HG02943 (cell line): Measurements from ENCODE around the gene CACNA2D3.

ENCODE experiments used
- ATAC-seq: cut with Tn5 transposase; IDR thresholded peaks from one replicate; pipeline ENCODE4 v1.9.1; 2021; ENCODE audit warnings: mild to moderate bottlenecking, low read depth, moderate library complexity; ENCODE audit not compliant: unreplicated experiment

Gene CACNA2D3

DNA sequence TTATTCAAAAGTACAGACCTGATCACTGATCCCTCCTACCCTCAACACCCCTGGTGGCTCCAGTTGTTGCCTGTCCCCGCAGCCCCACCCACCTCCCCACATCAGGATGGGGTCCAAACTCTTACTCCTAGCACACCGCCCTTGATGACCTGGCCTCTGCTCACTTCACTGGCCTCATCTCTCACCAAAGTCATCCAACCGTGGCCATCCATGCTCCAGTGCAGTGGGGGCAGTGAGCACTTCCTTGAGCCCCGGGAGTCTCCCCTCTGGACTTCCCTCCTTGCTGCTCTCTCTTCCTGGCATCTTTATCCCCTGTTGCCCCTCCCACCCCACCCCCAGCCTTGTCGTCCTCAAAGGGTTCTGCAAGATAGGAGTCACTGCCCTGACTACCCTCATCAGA is 191.1 kb downstream of the CACNA2D3 start:
- no peak for ATAC-seq

DNA sequence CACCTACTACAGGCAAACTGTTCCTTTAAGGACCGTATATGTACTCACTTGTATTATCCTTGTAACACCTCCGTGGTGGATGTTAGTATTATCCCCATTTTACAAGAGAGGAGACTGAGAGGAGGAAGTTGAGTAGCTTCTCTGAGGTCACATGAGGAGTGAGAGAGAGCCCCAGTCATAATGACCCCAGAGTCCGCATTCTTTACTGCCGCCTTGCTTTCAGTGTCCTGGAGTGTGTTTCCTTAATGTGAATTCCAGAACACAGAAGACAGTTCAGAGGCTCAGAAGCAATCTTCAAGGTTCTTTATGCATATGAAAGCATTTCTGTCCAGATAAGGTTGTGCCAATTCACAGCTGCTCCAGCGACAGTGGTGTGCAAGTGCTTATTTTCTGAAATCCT is 199.2 kb downstream of the CACNA2D3 start:
- ATAC-seq = no peak

DNA sequence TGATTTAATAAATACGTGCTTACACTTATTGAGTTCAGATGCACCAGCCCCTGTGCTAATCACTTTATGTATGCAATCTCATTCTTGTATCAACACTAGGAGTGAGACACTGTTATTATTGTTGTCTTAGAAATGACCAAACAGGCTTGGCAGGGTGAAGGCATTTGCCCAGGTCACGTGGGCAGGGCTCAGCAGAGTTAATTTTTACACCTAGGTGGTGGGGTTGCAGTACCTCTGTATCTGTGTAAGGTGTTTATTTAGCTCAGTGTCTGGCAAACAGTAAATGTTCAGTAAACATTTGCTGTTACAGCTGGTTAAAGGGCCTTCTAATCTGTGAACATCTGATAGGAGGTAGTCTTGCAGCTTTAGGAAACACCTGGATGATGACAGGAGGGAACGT is 200.0 kb downstream of the CACNA2D3 start:
- no peak for ATAC-seq

DNA sequence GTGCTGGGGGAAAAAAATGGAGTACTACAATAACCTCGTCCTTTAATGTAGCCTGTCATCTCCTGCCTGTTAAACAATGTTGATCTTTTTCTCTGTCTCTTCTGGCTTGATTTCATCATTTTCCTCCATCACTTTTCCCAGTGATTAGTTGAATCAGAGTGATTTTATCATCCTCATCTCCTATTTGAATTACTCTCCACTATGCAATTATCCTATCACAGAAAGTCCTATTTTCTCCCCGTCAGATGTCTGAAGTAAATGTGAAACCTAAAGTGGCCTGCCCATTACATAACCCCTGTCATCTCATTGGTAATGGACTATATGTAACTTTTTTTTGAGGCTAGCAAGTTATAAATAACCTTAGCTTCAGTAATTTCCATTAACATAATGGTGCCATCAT is 201.8 kb downstream of the CACNA2D3 start:
- no peak for ATAC-seq

DNA sequence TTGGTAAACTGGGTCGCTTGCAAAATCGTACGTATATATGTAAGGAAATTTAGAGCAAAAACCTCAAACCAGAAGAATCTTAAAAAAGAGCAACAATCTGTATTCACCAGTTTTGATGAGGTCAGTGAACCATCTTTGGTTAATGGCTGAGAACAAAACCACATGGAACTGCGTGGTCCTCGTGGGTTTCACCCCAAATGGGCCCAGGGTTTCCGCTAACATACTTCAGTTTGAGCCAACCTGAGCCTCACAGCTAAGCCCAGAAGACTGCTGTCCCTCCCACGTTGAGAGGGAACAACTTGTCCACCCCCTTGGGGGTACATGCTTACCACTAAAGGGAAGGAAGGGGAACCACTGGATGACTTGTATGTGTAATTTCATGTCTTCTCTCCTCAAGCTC is 204.6 kb downstream of the CACNA2D3 start:
- ATAC-seq = no peak

DNA sequence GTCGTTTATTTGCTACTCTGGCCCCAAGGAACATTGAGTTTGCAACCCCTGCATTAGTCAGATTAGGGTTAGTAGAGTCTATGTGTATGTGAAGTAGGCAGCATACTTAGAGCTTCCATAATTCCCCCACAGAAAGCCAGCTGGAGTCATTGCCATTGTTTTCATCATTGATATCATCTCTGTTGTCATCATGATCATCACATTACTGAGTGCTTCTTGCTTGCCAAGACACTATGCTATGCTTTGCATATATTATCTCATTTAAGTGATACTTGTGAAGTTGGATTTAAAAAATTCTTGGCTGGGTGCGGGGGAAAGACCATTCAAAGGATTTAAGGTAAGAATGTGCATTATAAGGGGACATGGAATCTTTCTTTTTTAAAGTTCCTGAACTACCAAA is 209.0 kb downstream of the CACNA2D3 start:
- ATAC-seq = no peak

DNA sequence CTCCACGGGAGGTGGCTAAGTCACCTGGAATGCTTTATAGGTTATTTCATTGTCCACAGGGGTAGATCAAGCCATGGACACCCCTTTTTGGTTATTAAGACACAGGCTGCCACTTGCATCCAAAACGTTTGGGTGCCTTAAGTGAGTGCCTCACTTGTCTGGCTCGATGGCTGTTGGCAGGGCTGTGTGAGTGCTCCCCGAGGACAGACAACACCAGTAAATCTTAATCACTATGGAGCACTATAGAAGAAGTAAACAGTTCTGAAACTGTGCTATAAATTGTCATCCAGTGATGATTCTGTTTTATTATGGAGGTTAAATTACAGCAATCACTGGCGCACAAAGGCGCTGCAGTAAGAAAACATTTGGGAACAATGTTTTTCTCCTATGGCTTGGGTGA is 215.5 kb downstream of the CACNA2D3 start:
- no peak for ATAC-seq

DNA sequence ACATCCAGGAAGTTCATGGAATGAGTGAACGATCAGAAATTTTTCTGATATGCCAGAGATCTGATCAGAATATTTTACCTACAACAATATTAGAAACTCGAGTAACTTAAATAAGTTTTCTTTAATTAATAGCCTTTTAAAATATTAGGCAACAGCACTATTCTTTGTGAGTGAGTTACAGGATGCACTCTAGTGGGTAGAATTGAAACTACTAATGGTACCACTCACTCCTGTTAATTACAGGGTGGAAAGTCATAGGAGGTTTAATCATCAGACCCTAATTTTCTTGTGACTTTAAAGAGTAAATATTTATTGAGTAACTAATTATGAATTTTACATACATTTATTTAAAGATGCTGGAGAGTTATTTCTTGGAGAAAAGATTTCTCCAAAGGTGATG is 217.3 kb downstream of the CACNA2D3 start:
- ATAC-seq = no peak

DNA sequence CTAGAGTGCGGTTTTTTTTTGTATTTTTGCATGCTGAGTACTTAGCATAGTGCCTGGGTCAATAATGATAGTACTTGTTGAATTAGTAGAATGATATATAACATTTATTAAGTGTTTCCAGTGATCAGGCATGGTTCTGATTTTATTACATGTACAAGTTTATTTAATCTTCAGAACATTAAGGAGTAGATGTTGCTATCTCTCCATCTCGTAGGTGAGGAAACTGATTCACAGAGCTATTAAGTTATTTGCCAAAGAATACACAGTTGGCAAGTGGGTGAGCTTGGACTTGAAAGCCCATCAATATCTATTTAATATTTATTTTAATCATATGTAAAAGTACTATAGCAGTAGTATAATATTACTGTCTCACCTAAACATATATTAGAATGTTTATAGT is 219.5 kb downstream of the CACNA2D3 start:
- ATAC-seq = no peak

DNA sequence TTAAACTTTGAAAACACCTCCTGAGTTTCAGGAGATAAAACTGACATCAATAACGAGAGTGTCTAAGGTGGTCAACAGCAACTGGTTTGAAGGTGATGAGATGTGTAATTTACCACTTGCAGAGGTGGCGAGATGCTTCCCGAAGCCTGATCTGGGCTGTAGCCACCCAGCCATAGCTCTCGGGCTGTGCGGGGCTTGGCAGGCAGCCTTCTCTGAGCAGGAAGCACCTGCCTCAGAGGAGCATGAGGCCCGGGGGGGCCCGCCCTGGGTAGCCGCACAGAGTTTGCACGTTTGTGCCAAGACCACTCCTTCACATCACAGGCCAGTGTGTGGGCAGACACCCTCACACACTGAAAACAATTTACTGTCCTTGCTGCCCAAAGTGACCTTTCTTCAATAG is 220.3 kb downstream of the CACNA2D3 start:
- no peak for ATAC-seq

DNA sequence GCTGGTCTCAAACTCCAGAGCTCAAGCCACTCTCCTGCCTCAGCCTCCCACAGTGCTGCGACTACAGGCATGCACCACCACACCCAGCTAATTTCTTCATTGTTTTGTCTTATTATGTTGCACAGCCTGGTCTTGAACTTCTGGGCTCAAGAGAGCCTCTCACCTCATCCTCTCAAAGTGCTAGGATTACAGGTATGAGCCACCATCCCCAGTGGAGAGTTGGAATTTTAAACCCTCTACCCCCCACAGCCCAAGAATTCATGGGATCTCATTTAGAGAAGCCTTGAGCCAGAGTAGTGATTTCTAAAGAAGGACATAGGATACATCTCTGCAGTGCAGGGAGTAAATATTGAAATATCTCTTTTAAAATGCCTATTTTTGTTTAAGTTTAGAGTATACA is 221.1 kb downstream of the CACNA2D3 start:
- no peak for ATAC-seq

DNA sequence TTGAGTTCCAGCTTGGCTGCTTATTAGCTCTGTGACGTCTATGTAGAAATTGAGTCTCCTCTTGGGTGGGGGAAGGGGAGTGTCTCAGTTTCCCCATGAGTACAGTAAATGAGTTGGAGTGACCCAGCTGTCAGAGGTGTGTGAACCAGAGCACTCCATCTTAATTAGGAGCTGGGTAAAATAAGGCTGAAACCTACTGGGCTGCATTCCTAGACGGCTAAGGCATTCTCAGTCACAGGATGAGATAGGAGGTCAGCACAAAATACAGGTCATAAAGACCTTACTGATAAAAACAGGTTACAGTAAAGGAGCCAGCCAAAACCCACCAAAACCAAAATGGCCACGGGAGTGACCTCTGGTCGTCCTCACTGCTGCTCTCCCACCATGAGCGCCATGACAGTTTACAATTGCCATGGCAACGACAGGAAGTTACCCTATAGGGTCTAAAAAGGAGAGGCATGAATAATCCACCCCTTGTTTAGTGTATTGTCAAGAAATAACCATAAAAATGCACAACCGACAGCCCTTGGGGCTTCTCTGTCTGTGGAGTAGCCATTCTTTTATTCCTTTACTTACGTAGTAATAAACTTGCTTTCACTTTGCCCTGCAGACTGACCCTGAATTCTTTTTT is 222.4 kb downstream of the CACNA2D3 start:
- ATAC-seq = no peak

DNA sequence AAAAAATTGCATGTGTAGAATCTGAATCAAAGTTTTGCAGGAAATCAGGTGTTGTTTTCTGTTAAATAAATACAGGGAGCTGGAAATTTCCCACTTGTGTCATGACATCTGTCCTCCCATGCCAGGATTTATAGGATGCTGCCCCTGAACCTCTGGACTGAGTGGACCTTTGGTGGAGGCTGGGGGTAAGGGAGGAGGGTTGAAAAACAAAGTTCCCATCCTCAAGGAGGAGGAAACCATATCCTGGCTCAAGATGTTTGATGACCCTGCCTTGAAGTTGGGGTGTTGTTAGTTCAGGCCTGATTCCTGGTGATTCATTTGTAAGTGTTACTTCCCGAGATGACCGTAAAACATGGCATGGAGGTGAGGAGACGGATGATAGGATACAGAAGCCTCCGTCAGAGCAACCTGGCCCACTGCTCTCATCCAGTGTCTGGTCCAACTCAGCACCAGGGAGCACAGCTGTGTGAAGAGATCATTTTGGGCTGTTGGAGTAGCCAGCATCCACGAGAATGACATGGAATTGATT is 223.6 kb downstream of the CACNA2D3 start:
- ATAC-seq = no peak

DNA sequence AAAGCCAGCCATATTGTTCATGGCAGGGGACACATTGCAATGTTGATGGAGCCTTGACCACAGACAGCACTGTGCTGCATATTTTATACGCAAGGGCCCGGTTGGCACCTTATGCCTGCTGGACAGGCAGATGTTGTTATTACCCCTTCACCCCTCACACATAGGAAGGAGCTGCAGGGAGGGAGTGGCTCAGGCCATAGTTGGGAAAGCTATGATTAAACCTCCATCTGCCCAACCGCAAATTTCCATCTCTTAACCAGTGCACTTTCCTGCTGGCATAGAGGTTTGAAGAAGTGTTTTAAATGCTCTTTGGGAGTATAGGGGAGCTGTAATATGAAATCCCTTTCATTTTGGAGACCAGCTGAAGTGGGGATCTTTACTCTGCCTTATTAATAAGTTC is 224.7 kb downstream of the CACNA2D3 start:
- no peak for ATAC-seq

DNA sequence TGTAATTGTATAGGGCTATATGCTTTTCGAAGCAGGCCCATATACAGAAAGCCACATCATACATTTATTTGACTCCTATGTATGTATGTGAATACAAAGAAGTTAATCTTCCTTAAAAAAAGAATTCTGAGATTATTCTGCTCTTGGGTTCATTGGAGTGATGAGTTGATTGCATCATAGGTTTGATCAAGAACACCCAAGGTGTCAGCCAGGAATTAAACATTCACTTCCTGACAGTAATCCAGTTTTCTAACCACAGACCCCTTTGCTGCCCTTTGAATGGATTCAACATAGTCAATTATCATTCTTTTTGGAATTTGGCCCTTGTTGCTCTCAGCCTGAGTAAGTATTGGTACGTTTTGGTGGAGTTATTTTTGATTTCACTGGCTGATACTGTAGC is 225.6 kb downstream of the CACNA2D3 start:
- ATAC-seq = no peak

DNA sequence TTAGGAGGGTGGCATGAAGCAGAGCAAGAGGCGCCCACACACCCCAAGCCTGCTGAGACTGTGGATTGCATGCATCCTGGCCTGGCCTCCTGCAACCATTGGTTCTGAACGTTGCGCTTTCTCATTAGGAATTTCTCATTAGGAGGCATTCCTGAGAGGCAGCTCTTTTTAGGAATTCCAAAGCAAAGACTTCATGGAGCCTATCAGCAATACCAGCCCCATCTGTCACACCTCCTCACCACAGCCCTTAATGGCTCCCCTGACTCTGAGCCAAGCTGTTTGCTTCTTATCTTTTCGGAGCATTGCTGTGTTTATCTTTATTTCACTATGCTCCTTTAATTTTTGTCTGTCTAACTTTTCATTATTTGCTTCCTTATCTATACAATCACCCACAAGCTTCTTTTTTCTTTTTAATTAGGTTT is 226.9 kb downstream of the CACNA2D3 start:
- ATAC-seq = no peak

DNA sequence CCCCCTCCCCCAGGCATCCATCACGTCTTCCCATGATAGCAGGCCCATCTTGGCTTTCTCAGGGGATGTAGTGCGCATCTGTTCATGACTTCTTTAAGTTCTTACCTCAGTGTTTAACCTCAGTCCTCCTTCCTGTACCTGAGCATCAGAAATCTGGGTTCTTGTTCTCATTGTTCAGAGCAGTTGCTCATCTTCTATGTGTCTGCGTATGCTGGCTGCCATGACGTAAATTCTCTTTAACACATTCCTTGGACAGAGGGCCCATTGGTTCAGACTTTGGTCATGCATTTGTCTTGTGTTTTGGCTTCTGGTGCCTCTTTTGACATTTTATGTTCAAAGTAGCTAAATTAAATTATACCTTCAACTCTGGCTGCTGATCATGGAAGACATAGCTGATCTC is 227.3 kb downstream of the CACNA2D3 start:
- no peak for ATAC-seq

DNA sequence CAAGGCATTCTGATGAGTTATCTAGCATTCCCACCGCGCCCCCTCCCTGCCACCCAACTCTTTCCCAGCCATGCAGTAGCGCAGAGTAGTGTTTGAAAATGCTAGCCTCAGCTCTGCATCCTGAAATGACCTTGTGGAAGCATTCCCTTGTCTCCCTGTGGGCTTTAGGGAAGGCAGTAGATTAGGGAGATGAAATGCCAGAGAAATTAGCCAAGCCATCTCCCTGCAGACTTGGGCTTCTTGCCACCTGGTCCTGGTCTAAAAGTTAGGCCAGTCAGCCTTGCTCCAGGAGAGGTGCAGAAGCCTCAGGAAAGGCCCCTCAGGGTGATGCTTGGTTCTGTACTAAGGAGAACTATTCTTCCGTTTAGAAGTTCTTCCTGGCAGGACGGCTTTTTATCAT is 231.2 kb downstream of the CACNA2D3 start:
- ATAC-seq = no peak

DNA sequence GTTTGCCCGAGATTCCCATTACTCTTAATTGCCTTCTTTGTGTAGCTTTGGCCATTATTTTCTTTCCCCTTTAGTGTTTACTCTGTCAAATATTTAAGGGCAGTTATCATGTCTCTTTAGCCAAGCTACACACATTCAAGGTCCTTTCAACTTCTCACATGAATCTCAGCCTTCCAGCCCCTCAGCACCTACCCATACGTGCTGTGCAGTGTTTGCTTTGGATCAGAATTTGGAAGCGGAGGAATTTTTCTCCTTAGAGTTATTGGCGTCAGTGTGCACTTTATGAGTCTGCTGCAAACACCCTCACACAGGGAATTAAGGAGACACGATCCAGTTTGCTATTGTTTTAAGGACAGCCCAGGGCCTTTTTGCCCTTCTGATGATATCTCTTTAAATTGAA is 231.6 kb downstream of the CACNA2D3 start:
- ATAC-seq = no peak

DNA sequence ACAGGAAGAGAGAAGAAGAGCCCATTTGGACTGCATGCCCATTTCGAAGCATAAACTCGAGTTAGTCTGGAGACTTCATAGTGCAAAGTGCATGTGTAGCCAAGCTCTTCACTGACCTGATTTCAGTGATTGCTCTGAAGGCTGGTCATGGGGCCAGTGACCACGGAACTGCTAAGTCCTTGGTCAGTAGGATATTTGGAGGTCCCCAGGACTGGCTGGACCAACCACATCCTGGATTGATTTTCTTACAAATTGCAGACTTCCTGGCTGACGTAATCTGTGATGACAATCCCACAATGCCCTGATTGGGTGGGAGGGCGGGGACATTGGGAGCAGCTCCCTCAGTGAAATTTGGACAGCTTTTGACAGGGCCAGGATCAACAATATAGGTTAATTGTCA is 233.4 kb downstream of the CACNA2D3 start:
- no peak for ATAC-seq

DNA sequence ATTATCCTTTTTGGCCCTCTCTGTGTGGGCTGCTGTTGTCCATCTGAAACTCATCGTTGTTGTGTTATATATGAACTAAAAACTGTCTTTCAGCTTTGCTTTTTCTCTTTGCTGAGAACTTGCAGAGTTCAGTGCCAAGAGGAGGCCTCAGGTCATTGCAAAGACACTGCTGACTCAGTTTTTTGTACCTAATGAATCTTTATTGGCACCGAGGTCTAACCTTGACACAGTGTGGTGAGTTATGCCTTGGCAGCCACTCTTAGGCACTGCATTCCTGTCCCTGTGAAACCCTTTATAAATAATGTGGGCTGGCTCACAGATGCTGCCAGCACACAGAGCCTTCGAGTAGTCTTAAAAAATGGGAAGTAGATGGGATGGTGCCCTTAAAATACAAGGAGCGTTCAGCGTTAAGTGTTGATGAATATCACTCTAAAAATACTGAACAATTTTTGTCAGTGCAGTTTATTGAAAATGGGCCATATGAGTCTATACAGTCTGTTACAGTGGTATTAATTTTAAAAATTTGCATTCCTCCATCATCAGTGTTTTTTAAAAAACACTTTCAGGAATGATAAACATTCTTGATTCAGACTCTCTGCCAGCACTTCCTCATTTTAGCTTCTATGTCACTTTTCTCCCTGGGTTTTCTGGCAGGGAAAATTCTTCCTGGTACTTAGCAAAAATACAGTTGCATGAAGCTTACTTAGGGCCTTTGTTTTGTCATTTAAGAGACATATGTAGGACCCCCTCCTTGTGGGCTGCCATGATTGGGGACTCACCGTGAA is 234.1 kb downstream of the CACNA2D3 start:
- ATAC-seq = no peak

DNA sequence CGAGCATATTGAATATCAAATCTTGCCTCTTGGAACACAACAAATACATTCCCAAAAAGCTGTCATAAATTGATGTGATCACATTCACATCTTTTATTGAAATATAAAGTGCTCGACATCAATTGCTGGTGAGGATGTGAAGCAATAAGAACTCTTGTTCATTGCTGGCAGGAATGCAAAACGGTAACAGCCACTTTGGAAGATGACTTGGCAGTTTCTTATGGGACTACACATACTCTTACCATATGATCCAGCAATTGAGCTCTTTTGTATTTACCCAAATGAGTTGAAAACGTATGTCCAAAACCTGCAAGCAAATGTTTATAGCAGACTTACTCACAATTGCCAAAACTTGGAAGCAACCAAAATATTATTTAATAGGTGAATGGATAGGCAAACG is 234.9 kb downstream of the CACNA2D3 start:
- ATAC-seq = no peak
